Posterior vena cava (tissue), 2 donors: ENCODE measurements around the gene CD5L. TPM values are rescaled to one million over a fixed set of nuclear protein-coding genes. Genes with fewer than 3 reads are reported as not detected.

ENCODE experiments used
- DNase-seq: peaks from one replicate; pipeline ENCODE4 v3.0.0-alpha.2; 2020; ENCODE audit warnings: low spot score
- intact Hi-C, 2 donors: fragments of 100-400 bp; cut with DNase I; formaldehyde crosslinking; loops; one replicate each; pipeline versions ENCODE4 v1.14.1 to v1.14.2; 2022 to 2023
- long read RNA-seq, 2 donors: library from polyadenylated mRNA; unstranded; transcript quantifications; one replicate each; pipeline ENCODE4 v2.0.0, GENCODE V29; 2020 to 2021
- total RNA-seq, 2 donors: library from RNA; stranded (reverse); fragmentation: NEBNext Ultra II Directional; extraction: Animal tissue kit (Norgen Biotek cat#: 25700); gene quantifications; one replicate each; pipeline ENCODE4 v1.2.1, GENCODE V29; 2021
- donor health status: DM: yes; HTN: yes; CAD: no.
- donor health status: DM: yes; HTN: yes; CAD: no.

Gene CD5L
- total RNA-seq: under 1 TPM; 0.10 to 0.37 TPM
- long read RNA-seq, donor 1: 0 reads
- long read RNA-seq, donor 2, partial matches to known transcripts: 0 of 1 reads
- long read RNA-seq, donor 2, other reads (novel, unspliced or antisense): 0 of 1 reads

GRCh38 chr1:157841708-157842107 lies at the start of gene CD5L:
TSS of gene CD5L (minus strand) at chr1:157841808. CDS start at chr1:157841701, 107 bp downstream.
- intact Hi-C loops: no loop called here
- no peak for DNase-seq

GRCh38 chr1:157882580-157882979 lies 41.0 kb upstream of the CD5L start:
- intact Hi-C loops: no loop called here
- DNase-seq: no peak

GRCh38 chr1:157880621-157881020 lies 39.0 kb upstream of the CD5L start:
- intact Hi-C loops: no loop called here
- DNase-seq: no peak

GRCh38 chr1:157878059-157878458 lies 36.5 kb upstream of the CD5L start:
- intact Hi-C loops: no loop called here
- DNase-seq: no peak

DNA sequence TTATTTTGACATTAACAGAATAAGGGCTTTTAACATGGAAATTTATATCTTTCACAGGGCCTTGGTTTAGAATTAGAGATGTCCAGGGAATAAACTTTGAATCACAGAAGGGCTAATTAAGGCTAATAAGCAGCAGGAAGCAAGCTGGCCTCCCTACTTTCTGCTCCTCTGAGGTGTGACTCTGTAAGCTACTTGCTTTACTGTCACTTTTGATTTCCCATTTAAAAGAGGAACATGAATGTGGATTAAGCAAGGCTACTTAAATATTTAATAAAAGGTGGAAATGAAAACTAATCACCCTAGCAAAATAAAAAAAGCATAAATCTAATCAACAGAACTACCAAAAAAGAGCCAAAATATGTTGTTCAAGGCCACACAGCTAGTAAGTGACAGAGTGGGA lies 28.9 kb upstream of the CD5L start:
- intact Hi-C loops: no loop called here
- no peak for DNase-seq

GRCh38 chr1:157868654-157869053 lies 27.0 kb upstream of the CD5L start:
- intact Hi-C loops: no loop called here
- DNase-seq: no peak

GRCh38 chr1:157862114-157863070 lies 20.8 kb upstream of the CD5L start:
- intact Hi-C loops: no loop called here
- no peak for DNase-seq

DNA sequence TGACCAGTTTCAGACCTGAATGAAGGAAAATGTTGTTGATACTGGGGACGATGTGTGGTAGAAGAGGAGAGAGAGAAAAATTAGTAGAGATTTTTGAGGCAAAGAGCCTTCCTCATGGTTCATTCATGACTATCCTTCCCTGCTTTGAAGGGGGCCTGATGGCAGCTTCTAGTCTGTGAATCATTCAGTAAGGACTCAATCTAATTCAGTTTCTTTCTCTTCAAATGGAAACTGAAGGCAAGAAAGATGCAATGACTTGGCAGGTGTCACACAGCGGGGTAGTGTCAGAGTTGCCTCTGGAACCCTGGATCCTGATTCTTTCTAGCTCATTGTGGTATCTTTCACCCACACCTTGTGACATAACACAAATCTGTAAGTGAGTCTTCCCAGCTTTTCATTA lies 14.9 kb upstream of the CD5L start:
- DNase-seq: no peak
- intact Hi-C loops: no loop called here

GRCh38 chr1:157852476-157852875 lies 10.9 kb upstream of the CD5L start:
- intact Hi-C loops: no loop called here
- no peak for DNase-seq

- intact Hi-C loops: no loop called here
- no peak for DNase-seq
Measured at GRCh38 chr1:157849229-157849875, 7.7 kb upstream of the CD5L start.

GRCh38 chr1:157844089-157844830 lies 2.7 kb upstream of the CD5L start:
- intact Hi-C loops: no loop called here
- no peak for DNase-seq

- intact Hi-C loops: no loop called here
- no peak for DNase-seq
Measured at GRCh38 chr1:157842939-157843338, 1.3 kb upstream of the CD5L start.

GRCh38 chr1:157838966-157839365 lies 2.6 kb downstream of the CD5L start:
- no peak for DNase-seq
- intact Hi-C loops: no loop called here

DNA sequence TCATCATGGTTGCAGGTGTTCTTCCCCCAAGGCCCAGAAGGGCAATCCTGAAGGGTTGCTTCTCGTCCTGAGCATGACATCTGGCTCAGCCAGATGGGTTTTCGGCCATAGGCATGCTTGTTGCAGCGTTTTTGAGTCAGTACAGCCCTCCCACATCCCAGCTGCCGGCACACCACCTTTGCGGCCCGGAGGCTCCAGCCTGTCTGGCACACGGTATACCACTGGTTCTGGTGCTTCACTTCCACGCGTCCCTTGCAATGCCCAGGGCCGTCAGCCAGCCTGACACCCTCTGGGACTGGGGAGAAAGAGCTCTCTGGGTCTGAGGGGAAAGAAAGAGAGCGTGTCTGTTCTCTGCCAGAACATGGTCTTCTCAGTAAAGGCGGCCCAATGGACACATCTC lies 7.2 kb downstream of the CD5L start:
- DNase-seq: no peak
- intact Hi-C loops: no loop called here

DNA sequence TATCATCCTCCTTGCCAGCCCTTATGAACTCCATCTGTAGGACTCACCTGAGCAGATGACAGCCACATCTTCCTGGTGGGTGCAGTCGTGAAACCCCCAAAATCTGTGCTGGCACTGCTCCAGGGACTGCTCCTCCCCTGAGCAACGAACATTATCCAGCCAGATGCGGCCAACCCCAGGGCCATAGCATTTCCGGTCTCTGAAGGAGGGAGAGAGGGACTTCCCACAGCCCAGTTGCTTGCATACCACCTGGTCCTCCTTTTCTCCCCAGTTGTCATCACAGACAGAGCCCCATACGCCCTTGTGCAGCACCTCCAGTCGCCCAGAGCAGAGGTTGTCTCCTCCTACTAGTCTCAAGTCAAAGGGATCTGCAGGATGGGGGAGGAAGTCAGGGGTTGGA lies 8.5 kb downstream of the CD5L start:
- intact Hi-C loops: no loop called here
- DNase-seq: no peak

DNA sequence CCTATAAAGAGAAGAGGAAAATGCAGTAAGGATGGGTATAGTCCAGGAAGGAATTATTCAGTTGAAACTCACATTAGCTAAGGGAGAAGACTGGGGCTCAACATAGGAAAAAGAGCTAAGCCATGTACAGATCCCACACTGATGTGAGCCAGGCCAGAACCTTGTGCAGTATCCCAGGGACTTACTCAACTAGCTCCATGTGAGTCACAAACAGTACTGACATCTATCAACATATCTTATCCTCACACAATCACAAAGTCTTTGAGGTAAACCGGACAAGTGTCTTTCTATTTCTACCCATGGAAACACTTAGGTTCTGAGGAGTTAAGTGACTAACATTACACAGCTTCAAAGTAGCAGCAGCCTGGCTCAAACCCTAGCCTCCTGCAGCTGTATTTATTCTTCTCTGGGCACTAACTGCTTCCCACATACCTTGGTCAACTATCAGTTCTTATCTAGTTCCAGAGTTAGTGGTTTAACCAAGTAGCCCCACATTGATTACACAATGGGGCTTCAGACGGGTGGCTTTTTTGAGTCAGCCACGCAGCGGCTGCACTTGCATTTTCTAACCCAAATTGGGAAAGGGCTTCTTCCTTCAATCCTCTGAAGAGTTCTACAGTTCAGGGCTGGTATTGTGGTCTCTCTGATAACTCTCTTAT lies 9.5 kb downstream of the CD5L start:
- no peak for DNase-seq
- intact Hi-C loops: no loop called here

- intact Hi-C loops: no loop called here
- no peak for DNase-seq
Measured at GRCh38 chr1:157830887-157831286, 10.7 kb downstream of the CD5L start.

- DNase-seq: no peak
- intact Hi-C loops: no loop called here
Measured at GRCh38 chr1:157829711-157830110, 11.9 kb downstream of the CD5L start.

DNA sequence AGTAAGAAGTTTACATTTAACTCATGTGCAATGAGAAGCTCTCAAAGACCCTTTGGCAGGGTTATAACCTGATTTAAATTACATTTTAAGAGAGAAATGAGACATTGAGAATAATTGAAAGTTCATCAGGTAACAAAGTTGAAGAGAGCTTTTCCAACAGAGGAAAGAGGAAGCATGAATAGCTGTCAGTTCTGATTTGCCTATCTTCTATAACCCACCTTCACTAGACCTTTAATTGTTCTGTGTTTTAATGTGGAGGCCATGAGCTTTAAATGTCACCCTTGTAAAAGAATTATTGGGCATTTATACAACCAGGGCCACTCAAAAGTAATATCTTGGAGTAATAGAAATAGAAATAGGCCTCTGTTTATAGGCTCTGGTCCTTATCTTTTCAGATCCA lies 12.4 kb downstream of the CD5L start:
- intact Hi-C loops: no loop called here
- DNase-seq: no peak
